ENCODE data around the gene CD200R1.

CD200R1 gene

GRCh38 chr3:112888381-112889085, 86.4 kb downstream of the CD200R1 start:
- no peak for DNase-seq (ENCODE audit: low spot score)

GRCh38 chr3:112884678-112885290, 90.1 kb downstream of the CD200R1 start:
- no peak for DNase-seq (ENCODE audit: low spot score)

DNA sequence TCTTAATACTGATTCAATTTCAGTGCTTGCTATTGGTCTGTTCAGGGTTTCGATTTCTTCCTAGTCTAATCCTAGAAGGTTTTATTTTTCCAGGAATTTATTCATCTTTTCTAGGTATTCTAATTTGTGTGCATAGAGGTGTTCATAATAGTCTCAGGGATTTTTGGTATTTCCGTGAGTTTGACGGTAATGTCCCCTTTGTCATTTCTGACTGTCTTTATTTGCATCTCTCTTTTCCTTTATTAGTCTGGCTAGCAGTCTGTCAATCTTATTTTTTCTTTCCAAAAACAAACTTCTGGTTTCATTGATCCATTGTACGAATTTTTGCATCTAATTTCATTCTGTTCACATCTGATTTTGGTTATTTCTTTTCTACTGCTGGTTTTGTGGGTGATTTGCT, 93.0 kb downstream of the CD200R1 start:
- DNase-seq (ENCODE audit: low spot score), result no peak

GRCh38 chr3:112875561-112875960, 99.3 kb downstream of the CD200R1 start:
- DNase-seq (ENCODE audit: low spot score), result no peak

GRCh38 chr3:112874725-112875124, 100.2 kb downstream of the CD200R1 start:
- DNase-seq (ENCODE audit: low spot score), result no peak

GRCh38 chr3:112873632-112874031, 101.3 kb downstream of the CD200R1 start:
- DNase-seq (ENCODE audit: low spot score), result no peak

- DNase-seq (ENCODE audit: low spot score), result no peak
Measured at GRCh38 chr3:112871735-112872134, 103.2 kb downstream of the CD200R1 start.

Data from GM03348 (cell line).